ENCODE measurements around the gene MRPS6.

The MRPS6 gene

DNA sequence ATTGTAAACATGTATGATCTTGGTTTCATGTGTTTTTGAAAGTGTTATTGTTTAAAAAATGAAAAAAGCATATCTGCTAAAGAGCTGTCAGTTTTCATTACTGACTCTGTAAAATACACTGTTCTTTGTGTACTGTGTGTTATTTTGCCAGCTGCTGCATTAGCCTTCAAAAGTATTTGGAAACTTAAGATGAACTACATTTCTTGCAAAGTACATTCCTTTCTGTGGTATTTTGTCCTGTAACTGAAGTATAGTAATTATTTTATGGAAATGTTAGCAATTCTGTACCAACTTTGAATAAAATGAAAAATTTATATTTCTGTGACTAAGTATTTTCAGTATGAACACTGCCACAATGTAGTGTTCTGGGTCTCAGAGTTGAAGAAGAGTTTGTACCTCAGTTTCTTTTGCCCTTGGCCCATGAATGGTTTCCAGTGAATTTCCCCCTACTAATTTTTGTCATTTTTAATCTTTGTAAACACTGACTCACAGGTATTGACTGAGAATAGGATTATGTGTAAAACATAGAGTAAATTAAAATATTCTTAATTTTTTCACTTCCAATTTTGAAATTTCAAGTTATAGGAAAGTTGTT lies 32.7 kb downstream of the MRPS6 start:
- no peak for DNase-seq

DNA sequence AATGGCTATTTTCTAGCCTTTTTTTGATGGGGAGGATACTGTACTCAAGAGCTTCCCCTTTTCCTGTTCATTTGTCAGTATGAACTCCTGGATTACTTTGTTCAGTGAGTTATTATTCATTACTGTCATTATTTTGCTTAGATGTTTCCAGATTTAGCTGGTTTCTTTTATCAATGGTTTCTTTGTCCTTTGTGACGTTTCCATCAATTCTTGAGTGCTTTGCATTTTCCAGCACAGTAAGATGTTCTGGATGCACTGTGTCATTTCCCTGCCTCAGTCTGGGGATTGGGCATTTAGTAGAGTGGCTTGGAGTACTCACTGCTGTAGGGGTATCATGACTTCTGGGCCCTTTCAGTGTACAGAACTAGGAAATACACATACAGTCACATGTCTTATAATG lies 34.2 kb downstream of the MRPS6 start:
- DNase-seq, result no peak

DNA sequence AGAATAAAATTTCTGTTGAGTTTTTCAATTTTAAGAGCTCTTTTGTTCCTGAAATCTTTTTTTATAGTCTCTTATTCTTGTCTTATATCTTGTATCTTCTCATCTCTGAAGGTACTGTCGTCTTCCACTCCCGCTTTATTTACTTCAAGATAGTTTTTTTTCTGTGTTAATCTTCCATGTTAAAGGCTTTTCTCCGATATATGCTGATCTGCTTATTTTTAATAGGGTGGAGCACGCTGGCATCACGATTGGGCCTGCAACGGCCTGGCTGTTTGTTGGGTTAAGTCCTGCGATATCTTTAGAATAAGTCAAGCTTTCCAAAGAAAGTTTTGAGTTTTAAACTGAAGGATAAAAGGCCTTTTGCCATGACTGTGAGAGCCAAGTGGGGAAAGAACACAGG lies 35.7 kb downstream of the MRPS6 start:
- no peak for DNase-seq

DNA sequence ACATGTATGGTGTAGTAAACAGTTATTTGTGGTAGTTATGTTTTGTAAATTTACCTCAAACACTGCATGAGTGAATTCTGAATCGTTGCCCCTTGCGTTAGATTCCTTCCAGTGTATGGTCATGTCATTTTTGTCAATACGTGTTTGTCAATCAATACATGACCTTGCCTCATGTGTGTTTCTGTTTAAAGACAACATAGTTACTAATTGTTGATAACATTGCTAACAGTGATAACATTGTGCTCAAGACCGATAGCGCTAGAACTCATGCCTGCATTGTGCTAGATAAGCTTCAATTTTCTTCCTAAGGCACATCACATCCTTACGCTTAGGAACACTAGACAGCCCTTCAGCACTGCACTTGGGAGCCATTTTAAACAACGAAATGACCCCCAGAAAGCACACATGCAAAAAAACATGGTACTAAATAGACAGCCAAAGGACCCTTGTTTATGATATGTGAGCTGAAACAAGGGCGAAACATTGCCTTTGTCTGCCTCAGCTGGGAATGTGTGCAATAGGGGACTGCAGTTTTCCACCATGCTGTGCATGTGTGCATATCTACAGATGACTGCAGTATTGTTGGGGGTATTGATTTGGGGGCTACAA lies 37.3 kb downstream of the MRPS6 start:
- no peak for DNase-seq

DNA sequence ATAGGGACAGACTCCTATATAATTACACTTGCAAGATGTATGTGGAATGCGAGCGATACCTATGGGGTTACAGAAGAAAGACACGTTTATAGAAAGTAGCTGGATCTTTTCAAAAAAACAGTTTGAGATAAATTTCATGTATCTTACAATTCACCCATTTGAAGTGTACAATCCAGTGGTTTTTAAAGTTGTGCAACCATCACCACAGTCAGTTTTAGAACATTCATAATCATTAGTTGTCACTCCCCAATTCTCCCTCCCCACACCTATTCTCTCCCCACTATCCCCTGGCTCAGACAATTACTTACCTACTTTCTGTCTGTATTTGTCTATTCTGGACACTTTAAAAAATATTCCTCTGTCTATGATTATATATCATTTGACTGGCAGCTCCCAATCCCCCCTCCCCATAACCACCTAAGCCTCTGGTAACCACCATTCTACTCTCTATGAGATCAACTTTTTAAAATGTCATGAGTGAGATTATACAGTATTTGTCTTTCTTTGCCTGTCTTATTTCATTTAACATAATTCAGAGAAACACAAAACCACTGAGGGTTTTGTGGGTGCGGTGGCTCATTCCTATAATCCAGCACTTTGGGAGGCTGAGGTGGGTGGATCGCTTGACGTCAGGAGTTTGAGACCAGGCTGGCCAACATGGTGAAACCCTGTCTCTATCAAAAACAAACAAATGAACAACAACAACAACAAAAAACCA lies 39.1 kb downstream of the MRPS6 start:
- no peak for DNase-seq

DNA sequence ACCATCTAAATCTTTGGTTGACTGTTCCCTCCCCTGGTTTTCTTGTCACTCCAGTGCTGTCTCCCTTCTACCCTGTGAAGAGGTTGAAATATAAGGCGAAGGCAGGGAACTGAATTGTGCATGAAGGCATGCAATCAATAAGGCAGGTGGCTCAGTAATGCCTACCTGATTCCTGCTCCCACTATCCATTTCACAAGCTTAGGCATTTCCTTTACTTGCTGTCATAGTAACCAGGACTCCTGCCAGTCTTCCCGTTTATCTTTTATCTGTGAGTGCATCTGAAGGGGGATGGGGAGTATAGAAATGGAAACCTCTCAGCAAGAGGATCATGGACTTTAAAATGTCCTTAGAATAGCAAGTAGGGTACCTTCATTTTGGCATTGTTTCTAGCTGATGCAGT lies 40.5 kb downstream of the MRPS6 start:
- peak in 1 of 2 experiments; percentile 14 for DNase-seq

DNA sequence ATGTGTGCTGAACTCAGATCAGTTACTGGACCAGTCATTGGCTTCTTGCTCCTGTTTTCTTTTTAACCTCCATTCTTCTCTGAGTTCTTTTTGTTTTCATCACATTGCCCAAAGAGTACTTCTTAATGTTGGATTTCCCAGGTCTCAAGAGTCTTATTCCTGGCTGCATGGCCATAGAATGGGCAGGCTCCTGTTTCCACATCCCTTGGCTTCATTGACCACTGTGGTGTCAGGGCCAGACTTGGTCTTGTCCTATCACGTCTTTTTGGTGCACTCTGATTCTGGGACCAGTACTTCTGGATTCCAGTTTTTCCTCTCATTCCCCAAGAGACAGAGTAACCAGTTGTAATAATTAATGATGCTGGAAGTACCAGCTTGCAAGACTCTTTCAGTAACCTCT lies 41.8 kb downstream of the MRPS6 start:
- no peak for DNase-seq

DNA sequence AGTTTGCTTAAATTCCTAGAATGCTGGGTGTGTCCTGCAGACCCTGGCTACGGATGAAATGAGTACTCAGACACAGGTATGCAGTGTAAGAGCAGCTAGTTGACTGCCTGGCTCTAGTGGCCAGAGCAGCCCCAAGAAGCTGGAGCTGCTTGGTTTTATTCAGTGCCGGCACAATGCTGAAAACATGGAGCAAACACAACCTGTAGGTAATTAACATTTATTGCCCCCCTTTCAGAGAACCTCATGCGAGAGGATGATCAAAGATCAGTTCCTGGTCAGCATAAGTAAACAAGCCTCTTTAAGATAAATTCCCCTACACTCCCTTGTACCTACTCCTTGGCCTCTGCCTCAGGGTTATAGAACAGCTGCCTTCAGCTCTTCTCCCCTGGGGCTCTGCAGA lies 43.2 kb downstream of the MRPS6 start:
- DNase-seq, result no peak

DNA sequence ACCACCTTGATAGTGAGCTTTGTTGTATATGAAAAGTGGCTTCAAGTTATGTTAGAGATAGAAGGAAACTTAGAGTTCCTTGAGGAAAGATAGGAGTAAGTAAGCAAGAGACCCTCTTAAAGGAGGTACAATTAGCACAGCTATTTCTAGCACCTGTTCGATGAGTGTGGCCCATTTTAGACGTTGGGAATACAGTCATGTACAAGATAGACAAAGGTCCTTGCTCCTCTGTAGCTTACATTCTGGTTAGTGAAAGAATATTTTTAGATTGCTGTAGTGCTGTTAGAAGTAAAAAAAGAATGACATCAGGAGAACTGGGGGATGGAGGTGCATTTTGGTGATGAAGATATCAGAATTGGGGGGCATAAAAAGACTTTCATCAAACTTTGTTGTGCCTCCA lies 47.5 kb downstream of the MRPS6 start:
- DNase-seq, result no peak

DNA sequence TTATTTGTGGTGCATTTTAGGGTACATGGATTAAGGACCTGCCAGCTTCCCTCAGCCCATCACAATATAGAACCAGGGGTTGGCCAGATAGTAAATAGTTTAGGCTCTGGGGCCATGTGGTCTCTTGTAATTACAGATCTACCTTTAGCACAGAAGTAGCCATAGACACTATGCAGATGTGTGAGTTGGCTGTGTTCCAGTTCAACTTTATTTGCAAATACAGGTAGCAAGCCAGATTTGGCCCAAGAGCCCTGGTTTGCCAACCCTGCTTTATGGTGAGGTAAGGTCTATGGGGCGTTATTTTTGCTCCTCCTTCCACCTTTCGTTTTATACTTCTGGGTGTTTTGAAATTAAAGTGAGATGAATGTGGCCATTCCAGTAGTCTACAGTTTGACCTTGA lies 48.7 kb downstream of the MRPS6 start:
- DNase-seq, result no peak

DNA sequence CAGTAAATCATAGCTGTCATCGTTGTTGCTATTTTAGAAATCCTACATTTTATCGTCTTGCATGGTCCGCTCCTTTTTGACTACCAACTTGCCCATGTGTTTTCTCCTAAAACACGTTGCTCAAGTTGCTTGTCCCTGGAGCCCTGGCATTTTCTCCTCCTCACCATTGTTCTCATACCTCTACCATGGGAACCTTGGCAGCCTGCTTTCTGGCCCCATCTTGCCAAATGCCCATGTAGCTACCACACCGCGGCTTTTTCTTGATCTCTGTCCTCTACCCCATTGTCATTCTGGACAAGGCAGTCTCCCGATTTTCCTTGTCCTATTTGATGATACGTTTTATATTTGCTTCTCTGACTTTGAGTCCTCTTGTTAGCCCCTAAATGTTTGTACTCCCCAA lies 50.2 kb downstream of the MRPS6 start:
- no peak for DNase-seq

DNA sequence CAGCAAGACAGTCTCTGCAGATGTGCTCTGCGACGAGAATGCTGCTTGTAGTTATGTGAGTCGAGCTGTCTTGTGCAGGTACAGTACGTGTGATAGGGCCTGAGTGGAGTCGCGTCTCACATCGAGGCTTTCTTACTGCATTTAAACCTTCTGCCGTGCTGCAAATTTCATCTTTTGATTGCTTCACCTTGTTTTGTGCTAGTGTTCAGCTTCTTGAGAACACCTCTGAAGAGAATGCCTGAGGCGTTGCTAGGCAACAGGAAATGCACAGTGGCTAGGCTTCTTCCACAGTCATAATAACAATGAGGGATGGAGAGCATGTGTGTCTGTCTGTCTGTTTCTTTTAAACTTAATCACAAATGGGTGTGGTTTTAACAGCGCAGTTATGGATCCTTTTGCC lies 52.9 kb downstream of the MRPS6 start:
- DNase-seq, result no peak

DNA sequence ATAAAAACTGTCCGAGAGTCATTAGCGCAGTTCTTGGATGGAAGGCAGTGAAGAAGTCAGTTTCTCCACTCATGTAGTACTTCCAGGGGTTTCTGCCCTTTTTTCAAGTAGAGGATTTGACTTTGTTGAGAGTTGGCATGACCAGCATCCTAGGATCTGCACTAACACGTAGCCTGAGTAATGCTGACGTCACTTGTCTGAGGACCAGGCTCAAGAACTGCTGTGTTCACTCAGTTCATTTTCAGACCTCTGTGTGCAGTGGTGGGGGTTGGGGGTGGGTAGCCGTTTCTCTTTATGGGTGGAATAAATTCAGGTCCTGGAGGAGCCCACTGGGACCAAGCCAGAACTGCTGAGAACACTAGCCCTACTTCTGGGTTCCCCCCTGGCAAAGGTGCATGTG lies 53.3 kb downstream of the MRPS6 start:
- no peak for DNase-seq

DNA sequence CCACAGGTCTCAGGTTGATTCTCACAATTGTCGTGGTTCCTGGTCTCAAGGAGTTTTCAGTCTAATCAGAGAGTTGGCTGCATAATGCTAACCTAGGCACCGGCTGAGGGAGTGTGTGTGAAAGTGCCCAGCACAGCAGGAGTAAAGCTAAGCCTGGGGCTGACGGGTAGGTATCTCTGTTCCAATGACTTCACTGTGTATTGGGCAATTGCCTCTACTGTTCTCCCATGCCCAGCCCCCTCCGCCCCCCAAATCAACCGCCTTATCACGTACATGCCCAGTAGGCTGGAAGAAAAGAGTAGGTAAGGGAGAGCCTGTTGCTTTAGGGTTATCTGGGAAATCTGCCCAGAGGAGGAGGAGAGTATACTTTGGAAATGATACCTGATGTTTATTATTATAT lies 54.7 kb downstream of the MRPS6 start:
- no peak for DNase-seq

DNA sequence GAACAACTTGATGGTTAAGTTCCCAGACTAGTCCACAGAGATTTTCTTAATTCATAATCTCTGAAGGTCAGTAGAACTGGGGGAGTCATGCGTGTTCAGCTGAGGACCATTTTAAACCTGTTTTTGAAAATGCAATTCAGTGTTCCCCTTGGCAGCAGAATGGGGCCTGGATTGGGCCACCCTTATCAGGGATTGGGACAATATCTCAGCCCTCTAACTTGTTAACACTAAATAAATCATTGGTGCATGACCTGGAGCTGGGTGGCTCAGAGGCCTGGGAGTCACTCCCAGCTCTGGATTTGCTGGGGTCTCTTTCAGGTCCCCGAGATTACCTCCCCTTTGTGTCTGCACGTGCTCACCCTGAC lies 55.3 kb downstream of the MRPS6 start:
- DNase-seq, result no peak

DNA sequence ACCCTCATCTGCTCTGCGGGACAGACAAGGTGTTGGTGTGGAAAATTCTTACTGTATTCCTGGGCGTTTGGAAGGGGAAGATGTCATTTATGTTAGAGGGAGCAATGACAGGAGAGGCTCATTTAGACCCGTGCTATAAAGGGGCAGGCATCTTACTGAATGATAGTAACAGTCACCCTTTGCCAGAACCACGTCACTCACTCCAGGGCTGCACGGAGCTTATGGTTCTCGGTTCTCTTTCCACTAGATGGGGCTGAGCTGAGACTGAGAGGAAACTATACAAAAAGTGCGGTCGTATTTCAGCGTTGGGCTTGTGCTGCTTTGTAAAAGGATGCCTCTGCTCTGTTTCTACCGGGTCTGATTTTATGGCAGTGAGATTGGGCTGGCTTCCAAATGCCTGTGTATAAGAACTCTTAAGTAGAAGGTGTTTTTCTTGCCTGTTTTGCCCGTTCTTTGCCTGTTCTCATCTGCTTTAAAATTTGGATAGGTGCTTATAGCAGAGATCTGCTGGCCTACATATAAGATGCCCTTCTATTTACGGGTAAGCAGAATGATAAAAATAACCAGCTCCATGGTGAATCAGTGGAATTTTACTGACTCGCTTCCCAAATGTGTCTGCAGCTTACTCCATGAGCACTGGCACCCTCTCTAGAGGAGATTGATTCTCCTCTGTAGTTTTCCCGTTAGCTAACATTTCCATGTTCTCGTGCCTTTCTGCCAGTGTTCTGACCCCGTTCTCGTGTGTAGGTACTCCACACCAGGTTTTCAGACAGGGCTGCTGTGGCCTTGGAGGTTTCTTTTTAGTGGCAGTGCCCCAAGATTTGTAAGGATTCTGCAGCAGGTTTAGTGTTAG lies 55.9 kb downstream of the MRPS6 start:
- peak in 1 of 2 experiments; percentile 30 for DNase-seq

DNA sequence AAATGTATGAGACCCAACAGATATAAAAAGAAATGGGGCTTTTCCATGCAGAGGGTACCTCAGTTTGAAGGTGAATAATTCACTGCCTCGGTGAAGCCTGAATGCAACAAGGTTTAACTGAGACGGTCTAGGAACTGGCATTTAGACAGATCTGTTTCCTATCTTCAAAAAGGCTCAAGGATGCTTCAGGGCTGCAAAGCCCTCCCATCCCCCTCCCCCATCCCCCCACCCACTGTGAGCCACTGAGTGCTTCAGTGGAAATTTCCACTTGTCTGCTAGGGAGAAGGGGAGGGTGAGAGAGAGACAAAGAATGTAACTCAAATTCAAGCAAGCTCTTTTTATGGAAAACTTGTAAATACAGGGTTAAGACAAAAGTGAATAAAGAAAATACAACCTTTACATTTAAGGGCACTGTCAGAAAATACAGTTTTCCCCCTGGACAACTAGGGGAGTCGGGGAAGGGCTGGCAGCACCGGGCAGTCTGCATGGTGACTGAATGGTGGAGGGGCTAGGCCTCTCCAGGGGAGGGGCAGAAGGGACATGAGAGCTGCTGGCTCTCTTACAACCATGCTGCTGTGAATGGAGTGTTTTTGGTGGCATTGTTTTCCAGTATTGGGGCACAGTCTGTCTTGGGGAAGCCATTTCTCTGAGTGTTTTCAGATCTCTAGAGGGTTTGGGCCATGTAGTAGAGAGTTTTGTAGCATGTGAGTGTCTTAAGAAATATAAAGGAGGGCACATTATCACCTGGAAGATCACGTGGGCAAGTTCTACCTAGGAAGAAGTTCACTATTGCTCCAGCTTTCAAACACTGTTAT lies 56.7 kb downstream of the MRPS6 start:
- peak in 1 of 2 experiments; percentile 33 for DNase-seq

DNA sequence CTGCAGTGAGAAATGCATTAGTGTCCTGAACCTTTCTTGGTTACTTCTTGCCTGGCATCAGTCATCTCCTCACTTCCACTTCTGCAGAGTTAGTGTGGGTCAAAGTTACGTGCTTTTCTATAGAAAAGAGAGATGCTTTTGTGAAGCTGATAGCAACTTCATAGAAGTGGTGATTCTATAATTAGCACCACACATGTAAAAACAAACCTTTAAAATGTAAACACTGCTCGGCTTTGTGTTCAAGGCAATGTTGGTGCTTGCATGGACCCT lies 57.3 kb downstream of the MRPS6 start:
- DNase-seq, result no peak

DNA sequence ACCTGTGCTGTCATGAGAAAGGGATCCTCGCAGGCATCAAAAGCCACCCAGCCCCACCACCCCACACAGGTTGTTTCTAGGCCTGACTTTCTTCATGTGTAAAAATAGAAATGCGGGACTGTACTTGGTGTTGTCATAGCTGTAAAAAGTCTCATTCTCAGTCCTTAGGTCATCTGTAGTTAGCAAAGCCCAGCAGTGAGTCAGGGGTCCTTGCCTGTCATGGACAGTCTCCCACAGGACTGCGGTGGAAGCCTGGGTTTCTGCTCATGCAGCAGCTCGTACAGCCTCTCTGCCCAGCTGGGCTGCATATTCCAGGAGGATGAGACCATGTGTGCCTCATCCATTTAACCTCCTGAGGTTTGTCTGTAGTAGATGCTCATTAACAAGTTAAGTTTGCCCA lies 58.2 kb downstream of the MRPS6 start:
- DNase-seq, result no peak

DNA sequence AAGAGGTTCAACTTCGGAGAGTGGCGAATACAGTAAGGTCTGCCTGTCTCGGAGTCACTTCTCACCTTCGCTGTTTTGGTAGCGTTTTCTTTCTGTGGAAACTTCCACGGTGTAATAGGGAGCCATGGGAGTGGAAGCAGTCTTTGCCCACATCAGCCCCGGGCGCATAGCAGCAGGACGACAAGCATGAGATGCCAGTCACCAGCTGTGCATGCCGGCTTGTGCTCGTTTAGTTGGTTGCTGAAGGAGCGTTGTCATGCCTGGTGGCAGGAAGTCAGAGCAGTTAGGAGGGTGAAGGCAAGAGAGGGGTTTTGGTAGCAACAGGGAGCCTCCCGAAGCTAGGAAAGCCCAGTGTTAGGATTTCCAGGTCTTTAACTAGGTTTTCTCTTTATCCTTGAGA lies 58.8 kb downstream of the MRPS6 start:
- no peak for DNase-seq

DNA sequence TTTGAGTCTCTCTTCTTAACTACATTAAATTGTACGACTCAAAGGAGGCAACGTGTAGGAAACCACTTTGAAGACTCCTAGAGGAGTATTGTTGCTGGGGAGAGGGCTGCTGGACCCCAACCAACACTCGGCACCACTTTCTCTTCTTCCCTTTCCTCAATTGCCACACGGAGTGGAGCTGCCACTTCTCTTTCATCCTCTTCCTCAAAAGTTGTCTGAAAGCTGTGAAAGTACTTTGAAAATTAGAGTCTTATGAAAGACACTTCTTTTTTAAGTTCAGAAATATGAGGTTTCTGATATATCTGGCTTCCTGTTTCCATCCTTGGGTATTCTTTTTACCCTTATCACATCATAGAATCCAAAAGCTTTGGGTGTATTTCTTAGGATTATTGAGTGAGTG lies 59.5 kb downstream of the MRPS6 start:
- DNase-seq, result no peak

DNA sequence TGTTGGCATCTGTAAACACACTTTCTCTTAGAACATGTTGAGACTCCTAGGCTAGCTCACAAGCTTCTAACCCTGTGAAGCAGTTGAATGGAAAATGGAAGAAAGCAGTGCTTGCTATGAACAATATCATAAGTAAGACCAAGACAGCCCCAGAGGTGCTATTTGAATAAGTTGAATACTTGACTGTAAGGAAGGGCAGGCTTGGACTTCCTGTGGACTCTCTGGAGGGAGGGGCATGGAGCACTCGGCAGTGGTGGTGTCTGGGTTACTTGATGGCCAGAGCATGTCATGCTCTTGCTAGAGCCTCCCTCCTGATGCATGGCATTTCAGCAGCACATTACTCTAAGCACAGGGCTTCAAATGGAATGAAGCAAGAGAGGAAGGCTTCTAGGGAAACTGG lies 60.0 kb downstream of the MRPS6 start:
- DNase-seq, result no peak

DNA sequence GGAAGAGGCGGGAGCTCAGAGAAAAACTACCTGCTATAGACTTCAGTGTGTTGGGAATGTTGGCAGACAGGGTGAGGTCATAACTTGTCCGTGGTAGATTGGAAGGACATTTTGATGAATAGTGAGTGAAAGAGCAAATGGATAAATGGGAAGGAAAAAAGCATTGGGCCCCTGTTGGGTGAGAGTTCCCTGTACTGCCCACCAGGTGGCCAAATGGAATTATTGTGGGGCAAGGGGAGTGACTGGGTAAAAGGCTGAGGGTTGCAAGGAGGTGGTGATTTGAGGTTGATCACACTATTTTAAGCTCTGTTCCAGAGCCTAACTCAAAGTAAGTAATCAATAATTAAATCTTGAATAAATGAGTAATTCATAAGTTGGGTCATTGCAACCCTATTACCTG lies 60.4 kb downstream of the MRPS6 start:
- no peak for DNase-seq
